Fibroblast of peridontal ligament (primary cell): ENCODE measurements around the gene SOX18.

Experiments
- DNase-seq: peaks from one replicate; pipeline ENCODE4 v3.0.0-alpha.2; 2010; ENCODE audit errors: extremely low read depth

Gene SOX18

DNA sequence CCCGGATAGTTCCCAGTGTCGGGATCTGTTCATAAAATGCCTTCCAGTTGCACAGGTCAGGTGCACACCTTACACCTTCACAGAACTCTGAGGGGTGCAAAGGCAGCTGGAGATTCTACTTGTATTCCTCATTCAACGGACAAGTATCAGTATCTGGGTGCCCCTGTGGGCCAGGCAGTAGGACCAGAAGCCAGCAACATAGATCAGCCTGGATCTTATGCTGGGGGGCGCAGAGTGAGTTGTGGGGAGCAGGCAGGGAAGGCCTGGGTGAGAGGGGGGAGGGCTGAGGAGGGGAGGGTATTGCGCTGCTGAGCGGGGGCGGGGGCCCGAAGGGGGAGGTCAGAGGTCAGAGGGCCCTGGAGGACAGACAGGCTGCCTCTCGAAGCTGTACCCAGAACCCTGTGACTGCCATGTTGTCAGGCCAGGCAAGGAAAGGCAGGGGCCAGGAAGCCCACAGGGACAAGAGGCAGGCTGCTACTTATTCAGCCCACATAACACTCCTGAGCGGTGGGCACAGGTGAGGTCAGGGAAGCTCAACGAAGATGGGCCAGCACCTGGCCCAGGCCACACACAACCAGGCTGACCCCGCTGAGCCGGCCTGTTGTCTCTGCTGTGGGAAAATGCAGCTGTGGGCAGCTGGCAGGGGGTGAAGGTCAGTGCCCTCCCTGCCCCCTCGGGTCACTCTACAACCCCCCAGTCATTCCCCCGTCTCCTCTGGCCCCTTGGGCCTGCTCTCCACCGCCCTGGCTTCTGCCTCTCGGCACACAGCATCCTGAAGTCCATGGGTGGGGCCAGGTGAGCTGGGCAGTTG, 31.6 kb upstream of the SOX18 start:
- DNase-seq: no peak

DNA sequence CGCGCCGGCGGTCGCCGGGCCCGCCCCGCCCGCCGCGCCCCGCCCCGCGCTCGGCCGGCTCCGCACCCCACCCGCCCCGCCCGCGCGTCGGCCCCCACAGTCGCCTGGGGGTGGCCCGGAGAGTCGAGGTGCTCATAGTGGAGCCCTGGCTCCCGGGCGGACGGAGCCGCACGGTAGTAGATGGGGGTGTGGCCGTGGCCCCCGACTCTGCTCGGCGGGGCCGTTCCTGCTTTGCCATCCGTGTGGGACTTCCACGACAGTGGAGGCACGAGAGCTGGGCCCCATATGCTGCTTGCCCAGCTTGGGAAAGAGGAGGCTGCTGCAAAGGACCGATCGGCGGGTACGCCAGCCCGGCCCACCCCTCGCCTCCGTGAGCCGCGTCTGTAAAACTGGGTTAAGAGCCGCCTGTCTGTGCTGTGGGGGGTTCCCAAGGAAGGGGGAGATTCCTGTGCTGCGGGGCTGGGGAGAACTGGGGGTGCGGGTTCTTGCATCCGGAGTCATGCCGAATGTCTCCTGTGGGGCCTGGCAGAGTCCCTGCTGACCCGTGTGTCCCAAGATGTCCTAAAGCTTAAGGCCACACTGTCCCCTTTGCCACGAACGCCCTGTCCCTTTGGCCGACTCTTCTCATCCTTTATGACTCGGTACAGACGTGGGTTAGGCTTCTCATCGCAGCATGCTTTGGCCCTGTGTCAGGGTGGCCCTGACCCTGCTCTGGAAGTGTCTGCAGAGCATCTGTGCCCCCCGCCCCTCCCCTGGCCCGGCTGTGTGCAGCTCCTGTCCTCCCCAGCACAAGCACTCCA, 30.8 kb upstream of the SOX18 start, which contains the start of gene OPRL1:
Gene OPRL1, plus strand, starts transcription at position 70 of the 800 bp plus-strand sequence. CDS start 12,639 bp downstream, outside the sequence.
- no peak for DNase-seq

DNA sequence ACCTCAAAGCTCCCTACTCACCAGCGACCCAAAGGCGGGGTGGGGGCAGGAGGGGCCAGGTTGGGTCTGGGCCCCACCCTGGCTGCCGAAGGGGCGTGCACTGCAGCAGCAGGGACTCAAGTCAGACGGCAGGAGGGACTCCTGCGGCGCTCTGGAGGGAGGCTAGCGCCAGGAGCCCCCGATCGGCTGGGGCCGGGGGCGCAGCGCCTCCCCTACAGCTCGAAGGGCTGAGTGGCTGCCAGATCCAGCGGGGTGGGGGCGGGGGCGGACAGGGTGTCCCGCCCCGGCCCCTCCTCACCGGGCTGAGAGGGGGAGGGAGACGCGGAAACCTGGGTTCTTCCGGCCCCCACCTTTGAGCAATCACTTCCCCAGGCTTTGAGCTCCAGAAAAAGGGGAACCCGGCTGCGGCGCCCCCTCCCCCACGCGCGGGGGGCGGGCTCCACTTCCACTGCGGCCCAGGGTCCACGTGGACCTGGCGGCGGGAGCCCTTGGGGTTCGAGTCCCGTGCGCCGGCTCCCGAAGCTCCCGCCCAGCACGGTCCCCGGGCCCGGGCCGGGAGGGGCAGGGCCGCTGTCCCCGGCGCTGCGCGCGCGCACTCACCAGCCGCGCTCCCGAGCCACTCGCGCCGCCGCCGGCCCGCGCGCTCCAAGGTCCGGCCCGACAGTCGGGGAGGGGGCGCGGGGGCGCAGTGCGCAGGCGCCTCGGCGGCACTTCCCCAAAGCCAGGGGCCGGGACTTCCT, 30.0 kb upstream of the SOX18 start, which contains the start of gene RGS19:
Gene RGS19, minus strand, starts transcription at position 246 of the 740 bp plus-strand sequence. CDS start 2,632 bp downstream, outside the sequence.
- DNase-seq: peak; percentile 40

DNA sequence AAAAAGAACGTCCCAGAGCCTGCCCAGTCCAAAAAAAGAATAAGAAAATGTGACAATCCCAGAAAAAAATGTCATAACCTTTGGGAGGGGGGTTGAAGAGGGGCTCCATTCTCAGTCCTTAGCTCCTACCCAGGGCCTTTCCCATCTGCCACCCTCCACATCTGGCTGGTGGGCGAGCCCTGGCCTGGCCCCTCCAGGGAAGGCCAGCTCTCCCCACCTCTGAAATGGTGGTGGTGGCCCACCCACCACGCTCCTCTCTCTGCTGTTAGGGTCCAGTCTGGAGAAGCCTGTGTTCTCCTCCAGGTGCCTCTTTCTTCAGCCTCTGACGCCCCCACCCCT, 29.5 kb upstream of the SOX18 start:
- DNase-seq: no peak

DNA sequence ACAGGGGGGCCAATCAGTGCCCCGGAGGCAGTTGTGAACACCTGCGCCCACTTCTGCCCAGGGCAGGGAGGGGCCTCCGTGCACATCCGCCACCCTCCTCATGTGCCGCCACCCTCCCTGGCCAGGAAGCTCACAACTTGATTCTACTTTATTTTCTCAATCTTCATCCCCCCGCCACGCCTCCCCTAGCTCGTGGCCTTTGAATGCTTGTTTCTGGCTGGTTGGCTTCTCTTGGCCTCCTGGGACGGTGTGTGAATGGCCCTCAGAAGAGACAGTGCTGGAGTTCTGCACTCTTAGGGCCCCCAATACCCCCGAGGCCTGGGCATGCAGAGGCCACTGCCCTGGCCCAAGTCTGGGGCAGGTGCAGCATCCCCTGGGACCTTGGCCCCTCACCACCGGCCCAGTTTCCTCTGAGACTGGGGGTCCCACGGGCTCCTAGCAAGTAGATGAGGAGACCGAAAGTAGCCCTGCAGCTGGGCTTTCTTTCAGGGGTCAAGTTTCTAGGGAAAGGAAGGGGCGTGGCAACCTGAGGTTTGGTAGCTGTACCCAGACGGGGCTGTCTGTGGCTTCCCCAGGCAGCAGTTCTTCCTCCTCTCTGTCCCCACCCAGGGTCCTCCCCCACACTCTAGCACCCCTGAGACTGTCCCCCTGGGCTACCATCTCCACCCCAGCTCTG, 28.6 kb upstream of the SOX18 start:
- DNase-seq: no peak

DNA sequence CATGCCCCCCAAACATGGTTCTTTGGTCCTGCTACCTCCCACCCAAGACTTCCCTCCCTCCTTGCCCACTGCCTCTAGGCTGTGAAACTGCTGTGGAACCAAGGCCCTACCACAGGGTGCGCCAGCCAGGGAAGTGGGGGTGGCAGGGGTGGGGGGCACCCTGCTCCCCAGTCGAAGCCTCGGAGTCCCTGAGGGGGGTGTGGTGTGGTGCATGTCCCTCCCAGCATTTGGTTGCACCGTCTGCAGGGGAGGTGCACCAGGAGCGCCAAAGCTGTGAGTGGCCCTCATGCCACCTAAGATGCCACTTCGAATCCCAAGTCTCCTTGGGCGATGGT, 28.1 kb upstream of the SOX18 start:
- DNase-seq: no peak

DNA sequence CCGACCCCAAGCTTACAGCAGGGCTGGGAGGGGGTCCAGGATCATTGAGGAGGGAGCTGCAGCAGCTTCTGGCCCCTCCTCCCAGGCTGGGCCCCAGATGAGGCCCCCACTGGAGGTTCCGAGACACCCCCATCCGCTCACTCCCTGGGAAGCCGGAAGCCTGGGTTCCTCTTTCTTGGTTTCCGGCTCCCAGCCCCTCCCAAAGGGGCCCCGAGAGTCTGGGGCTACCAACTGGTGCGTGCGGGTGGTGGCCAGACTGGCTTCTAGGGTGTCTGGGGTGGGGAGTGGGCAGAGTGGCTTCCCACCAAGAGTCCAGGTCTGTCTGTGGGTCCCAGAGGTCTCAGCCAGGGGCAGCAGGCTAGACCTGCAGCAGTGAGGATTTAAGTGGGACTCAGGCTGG, 27.7 kb upstream of the SOX18 start:
- no peak for DNase-seq

DNA sequence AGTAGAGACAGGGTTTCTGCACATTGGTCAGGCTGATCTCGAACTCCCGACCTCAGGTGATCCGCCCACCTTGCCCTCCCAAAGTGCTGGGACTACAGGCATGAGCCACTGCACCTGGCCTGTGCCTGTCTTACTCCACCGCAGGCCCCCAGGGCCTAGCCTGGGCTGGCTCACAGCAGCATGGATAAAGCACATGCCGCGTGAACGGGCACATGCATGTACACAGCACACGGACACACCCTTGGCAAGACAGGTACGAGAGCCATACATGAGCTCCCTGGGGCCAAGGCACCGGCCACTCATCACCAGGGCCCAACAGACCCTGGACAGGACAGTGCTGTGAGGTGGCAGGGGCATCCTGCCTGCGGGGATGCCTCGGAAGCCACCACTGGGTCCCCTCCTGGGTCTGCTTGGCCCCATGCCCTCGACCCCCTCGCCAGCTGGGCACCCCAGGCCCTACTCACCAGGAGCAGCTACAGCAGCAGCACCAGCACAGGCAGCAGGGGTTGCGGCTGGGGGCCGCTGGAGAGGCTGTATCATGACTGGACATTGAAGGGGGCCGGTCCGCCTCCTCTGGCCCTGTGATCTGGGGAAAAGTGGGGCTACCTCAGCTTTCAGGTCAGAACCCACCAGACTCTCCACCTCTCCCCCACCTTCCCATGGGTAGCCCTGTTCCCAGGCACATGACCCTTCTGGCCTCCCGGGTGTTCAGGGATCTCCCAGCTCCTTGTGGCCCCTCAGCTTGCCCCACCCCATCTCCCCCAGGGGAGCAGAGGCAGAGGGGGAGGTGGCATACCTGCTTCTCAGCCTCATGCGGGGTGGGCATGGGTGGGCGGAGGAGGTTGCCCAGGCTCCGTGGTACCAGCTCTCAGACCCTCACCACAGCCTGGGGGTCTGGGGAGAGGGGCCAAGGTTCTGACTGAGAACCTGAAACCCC, 26.9 kb upstream of the SOX18 start:
- DNase-seq: no peak

DNA sequence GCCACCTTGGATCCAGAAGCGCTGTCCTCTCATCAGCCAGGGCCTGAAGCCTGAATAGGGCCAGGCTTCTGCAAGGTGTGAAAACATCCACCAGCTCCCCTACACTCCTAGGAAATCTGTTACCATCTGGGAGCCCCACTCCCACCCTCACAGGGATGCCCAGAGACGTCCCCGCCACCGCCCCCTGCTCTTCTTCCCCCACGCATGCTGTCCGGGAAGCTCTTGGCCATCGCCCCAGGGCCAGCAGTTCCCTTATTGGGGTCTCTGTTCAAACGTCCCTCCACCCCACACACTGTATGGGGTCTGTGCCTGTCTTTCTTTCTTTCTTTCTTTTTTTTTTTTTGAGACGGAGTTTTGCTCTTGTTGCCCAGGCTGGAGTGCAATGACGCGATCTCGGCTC, 26.1 kb upstream of the SOX18 start:
- DNase-seq: no peak

DNA sequence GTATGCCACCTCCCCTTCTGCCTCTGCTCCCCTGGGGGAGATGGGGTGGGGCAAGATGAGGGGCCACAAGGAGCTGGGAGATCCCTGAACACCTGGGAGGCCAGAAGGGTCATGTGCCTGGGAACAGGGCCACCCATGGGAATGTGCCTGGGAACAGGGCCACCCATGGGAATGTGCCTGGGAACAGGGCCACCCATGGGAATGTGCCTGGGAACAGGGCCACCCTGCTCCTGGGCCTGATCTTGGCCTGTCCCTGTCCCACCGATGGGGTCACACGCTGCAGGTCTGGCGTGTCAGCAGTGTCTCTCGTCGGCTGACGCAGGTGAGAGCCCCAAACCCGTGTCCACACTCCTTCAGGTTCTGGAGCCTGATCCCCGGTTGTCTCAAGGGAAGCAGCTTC, 25.5 kb upstream of the SOX18 start:
- DNase-seq: no peak

DNA sequence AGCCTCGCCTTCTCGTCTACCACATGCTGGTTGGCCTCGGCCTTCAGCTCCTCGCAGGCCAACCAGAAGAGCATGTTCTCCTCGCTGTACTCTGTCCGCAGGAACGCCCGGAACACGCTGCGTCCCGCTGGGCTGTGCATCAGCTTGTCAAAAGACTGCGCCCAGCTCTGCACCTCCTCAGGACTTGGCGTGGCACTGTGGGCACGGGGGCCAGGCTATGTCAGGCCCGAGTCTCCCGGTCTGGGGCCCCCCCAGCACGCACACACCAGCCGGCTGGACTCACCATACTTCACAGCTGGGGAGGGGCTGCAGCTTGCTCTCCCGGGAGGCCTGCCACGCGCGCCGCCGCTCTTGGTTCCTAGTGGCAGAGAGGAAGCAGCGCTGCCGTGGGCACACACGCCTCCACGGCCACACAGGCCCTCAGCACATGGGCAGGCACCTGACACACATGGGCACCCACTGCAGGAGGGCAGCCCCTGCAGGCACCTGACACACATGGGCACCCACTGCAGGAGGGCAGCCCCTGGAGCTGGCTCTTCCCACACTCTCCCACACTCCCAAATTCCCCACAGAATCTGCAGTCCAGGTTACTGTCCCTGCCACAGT, 24.8 kb upstream of the SOX18 start:
- DNase-seq: no peak

DNA sequence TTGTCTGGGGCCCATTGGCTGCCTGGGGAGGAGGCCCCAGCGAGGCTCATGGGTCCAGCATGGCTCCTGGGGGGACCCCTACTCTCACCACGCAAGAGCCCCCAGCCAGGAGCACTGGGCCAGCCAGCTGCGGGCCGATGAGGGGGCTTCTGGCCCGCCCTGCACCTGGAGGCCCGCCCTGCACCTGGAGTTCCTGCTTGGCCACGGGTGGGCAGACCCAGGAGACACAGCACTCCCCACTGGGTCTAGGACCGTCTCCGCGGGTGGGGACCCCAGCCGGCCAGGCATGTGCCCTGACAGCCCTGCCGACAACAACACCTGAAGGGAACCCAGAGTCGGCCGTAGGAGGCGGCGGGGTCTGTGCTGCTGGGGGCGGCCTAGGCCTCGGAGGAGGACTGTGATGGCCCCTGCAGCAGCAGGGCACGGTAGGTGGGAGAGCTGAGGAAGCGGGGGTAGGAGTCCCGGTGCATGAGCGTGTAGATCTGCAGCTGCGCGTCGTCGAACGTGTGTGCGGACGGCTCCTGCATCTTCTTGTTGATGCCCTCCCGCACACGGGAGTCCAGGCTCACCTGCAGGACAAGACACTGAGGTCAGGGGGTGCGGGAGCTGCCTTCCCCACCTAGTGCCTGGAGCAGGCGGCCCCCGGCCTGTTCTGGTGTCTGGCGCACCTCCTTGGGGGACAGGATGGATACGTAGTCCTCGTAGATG, 24.2 kb upstream of the SOX18 start:
- DNase-seq: no peak

DNA sequence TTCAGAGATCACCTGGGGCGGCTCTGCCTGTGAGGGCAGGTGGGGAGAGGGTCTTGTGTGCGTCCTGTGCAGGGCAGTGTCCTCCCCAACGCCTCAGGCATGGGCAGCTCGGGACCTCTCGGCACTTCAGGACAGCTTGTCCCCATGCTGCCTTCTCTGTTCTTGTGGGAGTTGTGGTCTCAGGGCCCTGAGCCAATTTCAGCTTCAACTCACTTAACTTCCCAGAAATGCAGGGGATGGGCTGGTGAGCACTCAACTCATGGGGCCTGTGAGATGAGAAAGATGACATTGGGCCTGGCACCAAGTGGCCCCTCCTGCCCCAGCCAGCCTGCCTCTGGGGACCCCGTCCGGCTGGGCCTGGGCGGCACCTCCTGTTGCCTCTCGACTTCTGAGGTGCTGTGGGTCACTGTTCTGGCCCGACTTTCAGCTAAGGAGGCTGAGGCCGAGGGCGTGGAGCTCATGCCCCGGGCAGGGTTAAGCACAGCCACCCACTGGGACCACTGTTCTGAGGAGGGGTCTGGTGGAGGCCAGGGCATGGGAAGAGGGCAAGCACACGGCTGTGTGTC, 23.1 kb upstream of the SOX18 start:
- DNase-seq: no peak

DNA sequence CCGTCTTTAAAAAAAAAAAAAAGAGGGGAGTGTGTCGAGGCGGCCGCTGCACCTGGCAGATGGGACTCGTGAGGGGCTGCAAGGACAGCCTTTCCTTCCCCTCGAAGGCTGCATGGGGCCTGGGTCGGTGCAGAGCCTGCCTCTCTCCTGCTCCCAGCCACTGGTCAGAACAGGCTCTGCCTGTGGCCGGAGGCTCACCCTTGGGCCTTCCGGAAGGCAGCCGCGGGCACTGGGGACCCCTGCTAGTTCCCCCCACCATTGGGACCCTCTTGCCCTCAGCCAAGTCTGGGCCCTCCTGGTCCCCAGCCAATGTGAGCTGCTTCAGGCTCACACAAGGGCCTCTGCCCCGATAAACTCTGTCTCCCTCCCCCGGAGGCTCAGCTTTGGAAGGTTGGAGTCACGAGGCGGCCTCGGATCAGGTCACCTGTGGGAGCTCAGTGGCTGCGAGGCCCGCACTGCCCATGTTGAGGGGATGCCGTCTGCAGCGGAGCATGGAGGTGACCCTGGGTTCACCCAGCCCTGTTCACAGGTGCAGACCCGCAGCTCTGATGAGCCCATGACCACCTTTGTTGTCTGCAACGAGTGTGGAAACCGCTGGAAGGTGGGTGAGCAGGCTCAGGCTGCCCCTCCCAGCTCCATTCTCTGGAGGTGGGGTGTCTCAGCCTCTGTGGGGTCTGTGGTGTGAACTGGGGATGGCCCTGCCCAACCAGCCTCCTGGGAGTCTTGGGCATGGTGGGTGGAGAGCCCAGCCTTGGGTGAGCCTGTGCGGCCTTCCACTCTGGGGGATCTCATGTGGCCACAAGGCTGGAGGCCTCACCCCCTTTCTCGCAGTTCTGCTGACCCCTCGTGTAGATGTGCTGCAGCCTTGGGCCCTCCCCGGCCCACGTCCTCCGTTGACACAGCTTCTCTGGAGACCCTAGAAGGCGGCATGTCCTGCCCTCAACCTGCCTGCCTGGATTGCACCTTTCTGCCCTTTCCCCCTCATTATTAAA, 22.2 kb upstream of the SOX18 start:
- no peak for DNase-seq

DNA sequence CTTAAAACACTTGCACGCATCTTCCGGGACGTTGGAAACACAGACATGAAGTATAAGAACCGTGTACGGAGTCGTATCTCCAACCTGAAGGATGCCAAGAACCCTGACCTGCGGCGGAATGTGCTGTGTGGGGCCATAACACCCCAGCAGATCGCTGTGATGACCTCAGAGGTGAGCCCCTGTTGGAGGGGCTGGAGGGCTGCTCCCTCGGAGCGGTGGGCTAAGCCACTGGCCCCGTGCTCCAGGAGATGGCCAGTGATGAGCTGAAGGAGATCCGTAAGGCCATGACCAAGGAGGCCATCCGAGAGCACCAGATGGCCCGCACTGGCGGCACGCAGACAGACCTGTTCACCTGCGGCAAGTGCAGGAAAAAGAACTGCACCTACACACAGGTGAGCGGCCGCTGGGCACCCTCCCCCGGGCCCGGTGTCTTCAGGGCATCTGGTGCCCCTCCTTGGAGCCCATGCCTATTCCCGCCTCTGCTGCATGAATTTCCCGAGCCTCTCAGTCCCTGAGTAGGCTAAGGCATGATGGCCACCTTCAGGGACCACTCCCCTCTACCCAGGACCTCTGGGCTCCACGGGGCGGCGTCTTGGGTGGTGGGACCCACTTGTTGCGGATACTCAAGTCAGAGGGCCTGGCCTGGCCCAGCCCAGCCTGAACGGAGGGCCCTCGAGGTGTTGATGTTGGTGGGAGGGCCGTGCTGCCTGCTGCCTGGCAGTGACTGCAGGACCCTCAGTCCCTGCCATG, 21.0 kb upstream of the SOX18 start:
- no peak for DNase-seq

DNA sequence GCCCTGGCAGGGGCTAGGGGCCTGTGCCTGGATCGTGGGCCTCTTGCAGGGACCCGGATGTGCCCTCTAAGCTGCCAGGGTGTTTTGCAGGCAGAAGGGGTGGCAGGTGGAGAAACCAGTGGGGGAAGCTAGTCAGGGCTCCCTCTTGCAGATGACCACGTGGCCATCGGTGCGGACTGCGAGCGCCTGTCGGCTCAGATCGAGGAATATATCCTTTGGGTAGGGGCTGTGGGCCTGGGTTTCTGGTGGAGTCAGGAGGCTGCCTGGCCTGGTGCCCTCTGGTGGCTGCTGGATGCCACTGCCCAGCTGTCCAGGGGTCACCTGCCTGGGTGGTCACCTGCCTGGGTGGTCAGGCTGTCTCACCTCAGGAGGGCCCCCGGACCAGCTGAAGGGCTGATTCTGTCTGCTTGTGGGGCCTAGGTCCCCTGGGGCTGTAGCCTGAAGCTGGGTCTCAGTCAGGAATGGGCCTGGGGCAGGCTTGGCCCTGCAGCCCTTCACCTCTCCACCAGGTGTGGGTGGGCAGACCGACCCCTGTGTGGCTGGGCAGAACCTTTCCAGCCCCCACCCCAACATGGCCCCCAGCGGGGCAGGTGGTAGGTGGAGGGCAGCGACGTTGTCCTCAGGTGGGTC, 20.3 kb upstream of the SOX18 start:
- DNase-seq: no peak

DNA sequence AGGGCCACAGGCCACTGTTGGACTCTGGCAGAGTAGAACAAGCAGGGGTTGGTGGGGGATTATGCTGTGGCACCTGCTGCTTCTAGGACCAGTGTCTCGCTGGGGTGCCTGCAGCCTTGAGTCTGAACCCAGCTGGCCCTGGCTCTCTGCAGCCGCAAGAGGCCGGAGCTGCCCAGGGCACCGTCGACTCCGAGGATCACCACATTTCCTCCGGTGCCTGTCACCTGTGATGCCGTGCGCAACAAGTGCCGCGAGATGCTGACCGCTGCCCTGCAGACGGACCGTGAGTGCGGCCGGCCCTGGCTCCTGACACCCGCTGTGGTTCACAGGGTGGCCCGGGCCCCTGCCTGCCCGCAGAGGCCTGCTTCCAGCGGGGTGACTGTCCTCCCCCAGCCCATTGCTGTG, 19.8 kb upstream of the SOX18 start:
- no peak for DNase-seq
